HL-60 (cell line): ENCODE data around the gene PPM1H.

Experiments
- CTCF ChIP-seq: IDR thresholded peaks from one replicate; pipeline ENCODE4 v1.5.1; 2011; ENCODE audit warnings: low read length, control low read depth, inconsistent platforms; ENCODE audit not compliant: insufficient read depth
- REST ChIP-seq: IDR thresholded peaks from 2 replicates; pipeline ENCODE4 v1.6.1; 2012; ENCODE audit warnings: low read depth; ENCODE audit not compliant: insufficient replicate concordance

DNA sequence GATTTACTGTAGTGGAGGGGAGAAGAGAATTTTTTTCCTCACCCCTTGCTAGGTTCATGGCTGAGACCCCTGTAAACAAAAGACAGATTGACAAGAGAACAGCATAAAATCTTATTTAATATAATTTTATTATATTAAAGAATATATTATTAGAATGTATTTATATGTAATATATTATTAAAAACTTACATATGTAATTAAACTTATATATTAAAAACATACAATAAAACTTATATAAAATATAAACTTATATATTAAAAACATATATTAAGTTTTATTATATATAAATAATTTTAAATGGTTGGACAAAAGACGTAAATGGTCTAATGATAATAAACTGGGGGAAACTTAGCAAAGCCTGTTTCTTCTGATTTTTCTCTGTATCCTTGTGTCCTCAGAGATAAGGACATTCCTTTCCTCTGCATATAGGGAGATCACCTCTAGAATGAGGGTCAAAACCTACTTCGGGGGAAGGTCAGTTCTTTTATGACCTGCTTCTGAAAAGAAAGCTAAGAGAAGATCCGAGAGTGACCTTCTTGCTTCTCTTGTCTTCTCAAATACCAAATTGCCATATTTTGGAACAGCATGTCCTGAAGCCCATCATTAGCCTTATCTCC lies 8.9 kb upstream of the PPM1H start:
- no peak for TF ChIP-seq CTCF
- TF ChIP-seq REST, result no peak
